ENCODE results near the gene ARHGAP4.

ARHGAP4 gene

GRCh38 chrX:153877571-153878261 lies 48.3 kb downstream of the ARHGAP4 start:
- no peak for DNase-seq

- no peak for DNase-seq
Observed at GRCh38 chrX:153876112-153876491, 50.0 kb downstream of the ARHGAP4 start.

GRCh38 chrX:153875391-153876111 lies 50.5 kb downstream of the ARHGAP4 start:
- DNase-seq = peak; percentile 46 to 67

- no peak for DNase-seq
Observed at GRCh38 chrX:153874366-153875125, 51.5 kb downstream of the ARHGAP4 start.

GRCh38 chrX:153874085-153874365 lies 52.0 kb downstream of the ARHGAP4 start:
- no peak for DNase-seq

GRCh38 chrX:153873282-153874084 lies 52.6 kb downstream of the ARHGAP4 start:
- DNase-seq = no peak

DNA sequence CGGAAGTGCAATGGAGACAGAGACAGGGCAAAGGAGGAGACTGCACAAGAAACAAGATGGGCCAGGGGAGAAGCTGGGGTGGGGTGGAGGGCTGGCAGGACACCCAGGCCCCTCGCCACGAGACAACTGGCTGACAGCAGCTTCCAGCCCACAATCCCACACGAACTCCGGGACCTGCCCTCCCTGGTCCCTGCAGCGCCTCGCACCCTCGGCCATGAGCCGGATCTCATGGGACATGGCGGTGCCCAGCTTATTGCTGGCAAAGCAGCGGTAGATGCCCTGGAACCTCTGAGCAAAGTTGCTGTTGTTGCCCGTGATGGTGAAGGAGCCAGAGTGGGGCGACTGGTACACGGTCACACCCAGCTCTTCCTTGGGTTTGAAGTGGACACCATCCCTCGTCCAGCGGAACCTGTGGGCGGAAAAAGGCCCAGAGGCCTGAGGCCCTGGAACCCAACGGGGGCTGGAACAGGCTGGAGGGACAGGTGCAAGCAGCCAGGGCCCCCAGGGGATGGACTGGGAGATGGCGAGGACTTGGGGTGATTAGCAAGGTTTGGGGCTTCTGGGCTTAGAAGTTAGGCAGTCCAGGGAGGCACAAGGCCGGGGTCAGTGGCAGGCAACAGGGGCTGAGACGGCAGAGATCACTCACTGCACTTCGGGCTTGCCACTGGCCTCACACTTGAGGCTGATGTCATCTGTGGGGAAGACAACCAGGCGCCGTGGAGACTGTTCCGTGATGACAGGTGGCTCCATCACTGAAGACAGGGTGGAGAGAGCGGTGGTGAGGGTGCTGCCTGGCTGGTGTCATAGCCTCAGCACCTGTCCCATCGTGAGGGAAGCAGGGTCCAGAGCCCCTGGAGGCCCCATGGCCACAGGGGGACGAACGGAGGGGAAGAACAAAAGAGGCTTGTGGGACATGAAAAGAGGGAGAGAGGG lies 53.9 kb downstream of the ARHGAP4 start:
- no peak for DNase-seq

GRCh38 chrX:153871451-153871850 lies 54.6 kb downstream of the ARHGAP4 start:
- no peak for DNase-seq

DNA sequence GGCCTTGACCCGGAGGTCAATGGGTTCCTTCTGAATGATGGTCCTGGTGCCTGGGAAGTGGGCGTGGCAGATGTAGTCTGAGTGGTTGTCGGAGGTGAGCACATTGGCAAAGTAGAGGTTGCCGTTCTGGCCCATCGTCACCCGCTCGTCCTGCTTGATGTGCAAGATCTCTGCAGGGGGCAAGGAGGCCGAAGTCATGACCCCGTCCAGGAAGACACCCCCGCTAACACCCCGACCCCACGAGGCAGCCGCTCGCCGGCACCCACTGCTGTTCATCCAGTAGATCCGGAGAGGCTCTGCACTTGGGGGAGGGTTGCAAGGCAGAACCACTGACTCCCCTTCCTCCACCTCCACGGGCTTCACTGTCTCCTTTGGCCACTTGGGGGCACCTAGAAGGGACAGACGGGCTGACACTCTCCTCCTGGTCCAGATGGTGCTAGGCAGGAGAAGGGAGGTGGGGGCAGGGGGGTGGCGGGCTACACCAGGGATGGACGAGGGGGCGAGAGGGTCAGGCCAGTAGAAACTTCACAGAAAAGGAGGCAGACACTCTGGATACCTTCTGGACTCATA lies 55.2 kb downstream of the ARHGAP4 start:
- no peak for DNase-seq

DNA sequence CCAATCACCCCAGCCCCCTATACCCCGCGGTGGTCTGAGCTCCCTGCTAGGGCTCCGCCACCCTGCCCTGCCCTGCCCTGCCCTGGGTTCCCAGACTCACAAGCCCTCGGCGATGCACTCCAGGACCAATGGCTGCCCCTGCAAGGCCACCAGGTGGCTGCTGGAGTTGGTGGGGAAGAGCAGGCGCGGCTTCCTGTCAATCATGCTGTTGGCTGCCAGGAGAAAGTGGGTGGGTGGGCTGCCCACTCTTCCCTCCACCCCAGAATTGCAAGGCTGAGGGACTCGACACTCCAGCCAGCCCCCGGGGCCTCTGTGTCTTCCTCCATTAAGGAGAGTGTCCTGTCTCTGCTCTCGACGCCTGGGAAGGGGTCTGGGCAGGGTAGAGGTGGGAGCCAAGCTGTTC lies 55.8 kb downstream of the ARHGAP4 start:
- DNase-seq = no peak

DNA sequence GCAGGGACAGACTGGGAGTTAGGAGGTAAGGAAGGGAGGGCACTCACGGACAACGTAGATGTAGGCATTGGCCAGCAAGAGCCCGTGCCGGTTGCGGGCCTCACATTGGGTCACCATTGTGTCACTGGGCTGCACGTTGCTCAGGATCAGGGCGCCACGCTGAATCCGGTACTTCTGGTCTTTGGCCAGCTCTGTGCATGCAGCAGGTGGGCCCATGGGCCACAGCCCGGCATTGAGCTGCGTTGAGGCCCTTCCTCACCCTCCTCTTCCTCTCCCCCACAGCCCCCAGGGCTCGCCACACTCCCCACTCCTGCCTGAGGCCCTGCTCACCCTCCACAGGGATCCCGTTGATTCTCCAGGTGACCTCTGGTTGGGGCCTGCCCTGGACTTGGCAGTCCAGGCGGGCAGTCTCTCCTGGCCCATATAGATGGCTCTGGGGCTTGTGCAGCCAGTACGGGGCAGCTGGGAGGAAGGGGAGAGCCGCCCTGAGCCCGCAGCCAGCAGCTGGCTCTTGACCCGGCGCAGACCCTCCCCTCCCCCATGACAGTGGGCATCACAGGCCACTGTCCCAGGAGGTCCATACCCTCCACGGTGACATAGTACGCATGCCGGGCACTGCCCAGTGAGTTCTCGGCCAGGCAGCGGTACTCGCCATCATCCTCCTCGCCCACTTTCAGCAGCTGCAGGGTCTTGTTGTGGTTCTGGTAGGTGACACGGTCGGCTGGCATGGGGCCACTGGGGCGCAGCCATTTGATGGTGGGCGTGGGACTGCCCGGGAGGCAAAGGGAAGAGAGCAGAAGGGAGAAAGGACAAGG lies 56.4 kb downstream of the ARHGAP4 start:
- no peak for DNase-seq

DNA sequence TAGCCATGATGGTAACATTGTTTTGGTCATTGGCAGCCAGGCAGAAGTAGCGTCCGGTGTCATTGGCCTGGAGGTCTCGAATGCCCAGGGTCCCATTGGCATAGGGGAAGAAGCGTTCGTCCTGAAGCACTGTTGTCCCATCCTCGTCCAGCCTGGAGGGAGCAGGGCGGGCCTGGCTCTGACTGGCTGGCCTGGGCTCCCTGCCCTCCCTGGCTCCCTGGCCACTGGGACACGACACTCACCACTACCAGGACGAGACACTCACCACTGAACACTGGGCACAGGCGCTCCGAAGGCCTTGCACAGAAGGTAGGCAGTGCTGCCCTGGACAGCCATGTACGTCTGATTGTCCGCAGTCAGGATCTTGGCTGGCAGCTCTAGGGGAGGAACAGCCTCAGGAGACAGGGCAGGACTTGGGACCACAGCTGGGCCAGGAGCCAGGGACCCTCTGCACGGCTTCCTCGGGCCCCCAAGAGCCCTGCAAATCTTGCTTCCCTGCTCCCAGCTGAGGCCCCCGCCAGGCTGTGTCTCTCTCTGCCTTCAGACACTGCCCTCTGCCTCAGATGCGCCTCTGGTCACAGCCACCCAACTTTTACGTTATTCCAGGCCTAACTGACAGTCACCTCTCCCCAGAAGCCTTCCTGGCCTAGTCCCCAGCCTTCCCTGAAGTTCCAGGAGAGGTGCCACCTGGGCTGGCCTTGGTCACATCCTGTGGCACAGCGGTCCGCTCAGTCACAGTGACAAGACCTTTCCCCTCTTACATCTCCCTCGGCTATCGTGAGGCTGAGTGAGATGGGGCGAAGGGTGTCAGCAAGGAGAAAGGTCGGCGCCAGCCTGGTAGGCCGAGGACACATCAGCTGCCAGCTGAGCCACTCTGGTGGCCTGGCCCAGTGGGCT lies 57.2 kb downstream of the ARHGAP4 start:
- DNase-seq = no peak

GRCh38 chrX:153867671-153868070 lies 58.4 kb downstream of the ARHGAP4 start:
- DNase-seq = no peak

GRCh38 chrX:153867139-153867538 lies 58.9 kb downstream of the ARHGAP4 start:
- DNase-seq = no peak

DNA sequence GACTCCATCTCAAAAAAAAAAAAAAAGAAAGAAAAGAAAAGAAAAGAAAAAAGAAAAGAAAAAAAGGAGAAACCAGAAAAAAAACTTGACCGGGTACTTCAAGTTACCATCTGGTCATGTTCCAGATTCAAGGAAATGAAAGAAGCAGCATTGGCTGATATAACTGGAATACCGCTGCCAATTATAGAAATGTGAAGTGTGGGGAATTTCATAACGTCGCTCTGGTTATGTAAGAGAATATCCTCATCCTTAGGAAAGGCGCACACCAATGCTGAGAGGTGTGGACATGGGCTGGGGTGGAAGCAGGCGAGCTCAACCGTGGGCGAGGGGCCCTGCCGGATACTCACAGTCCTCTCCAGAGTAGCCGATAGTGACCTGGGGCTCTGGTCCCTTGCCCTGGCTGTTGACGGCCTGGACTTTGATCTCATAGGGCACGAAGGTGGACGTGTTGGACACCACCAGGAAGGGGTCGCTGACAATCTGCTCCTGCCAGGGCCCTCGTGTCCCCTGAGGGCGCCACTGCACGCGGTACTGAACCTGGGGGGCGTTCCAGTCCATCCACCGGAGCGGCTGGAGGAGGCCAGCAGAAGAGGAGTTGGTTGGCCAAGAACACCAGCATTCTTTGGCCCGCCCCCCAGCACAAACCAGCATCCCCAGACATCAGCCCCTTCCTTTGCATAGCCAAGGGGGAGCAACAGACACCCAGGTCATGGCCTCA lies 59.6 kb downstream of the ARHGAP4 start:
- DNase-seq = no peak

DNA sequence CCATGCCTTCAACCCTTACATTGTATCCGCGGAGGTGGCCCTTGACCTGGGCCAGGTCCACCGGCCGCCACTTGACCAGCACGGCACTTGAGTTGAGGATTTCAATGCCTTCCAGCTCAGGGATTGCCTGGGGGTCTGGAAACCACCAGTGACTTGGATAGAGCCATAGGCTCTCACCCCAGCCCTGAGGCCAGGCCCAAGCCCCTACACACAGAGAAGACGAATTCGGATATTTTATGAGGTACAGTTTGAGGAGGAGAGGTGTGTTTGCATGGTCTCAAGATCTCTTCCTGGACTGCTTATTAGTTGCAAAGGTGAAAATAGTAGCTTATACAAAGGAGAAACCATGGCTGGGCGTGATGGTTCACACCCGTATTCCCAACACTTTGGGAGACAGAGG lies 60.4 kb downstream of the ARHGAP4 start:
- DNase-seq = no peak

DNA sequence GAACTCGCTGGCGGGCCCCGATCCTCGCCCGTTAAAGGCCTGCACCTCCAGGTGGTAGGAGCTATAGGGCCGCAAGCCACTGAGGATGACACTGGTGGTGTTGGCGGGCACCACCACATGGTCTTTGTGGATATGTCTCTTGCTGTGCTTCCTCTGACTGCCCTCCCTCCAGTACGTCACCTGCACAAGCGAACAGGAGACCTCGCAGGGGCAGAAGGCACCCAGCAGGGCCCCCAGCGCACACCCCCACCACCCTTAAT lies 60.8 kb downstream of the ARHGAP4 start:
- DNase-seq = no peak

DNA sequence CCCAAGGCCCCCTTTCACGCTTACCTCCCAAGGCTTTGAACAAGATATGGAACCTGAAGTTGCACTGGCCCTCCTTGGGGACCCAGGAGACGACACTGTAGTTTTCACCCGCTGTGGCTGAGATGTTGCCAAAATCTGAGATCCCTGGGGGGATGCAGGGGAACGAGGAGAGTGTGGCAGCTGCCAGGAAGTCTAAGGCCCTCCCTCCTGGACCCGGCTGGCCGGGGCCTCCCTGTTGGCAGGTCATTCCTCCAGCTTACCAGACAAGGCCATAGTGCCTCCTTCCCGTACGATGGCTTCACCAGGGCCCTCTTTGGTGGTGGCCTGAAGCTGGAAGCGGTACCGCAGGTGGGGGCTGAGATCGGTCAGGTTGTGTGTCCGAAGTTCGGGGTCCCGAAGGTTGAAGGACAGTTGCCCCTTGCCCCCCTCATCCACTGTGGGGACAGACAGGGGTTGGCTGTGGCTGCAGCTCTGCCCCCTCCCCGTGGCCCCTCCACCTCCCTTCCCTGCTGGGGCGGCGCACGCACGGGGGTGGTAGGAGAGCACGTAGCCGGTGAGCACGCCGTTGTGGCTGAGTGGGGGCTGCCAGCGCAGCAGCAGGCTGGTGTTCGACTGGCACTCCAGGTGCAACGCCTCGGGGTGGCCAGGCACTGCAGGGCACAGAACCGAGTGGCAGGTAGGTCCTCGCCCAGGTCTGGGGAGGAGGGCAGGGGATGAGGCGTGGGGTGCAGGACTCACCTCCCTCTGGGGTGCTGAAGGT lies 61.3 kb downstream of the ARHGAP4 start:
- no peak for DNase-seq

- no peak for DNase-seq
Observed at GRCh38 chrX:153864101-153864500, 62.0 kb downstream of the ARHGAP4 start.

All from CD4-positive, alpha-beta T cell treated with Interleukin-1 beta for 1 hour (primary cell).